Calu3 (cell line): Measurements from ENCODE around the gene LPXN. TPM values are rescaled to one million over a fixed set of nuclear protein-coding genes. Genes with fewer than 3 reads are reported as not detected.

Experiments used
- BruUV-seq: library from RNA; stranded (reverse); fragments of 400-500 nt; replicated peaks from 2 replicates; lab custom pipeline; 2021; lab: Mats Ljungman, UMichigan
- CTCF ChIA-PET: fragments of 300-600 bp; sonication (Branson Sonifier 250); formaldehyde crosslinking; loops from one replicate; lab custom pipeline; 2022; ENCODE audit warnings: antibody characterized with exemption; lab: Charles Lee
- DNase-seq: peaks from one replicate; pipeline ENCODE4 v3.0.0; 2022
- H3K27ac Mint-ChIP-seq: one replicate; pipeline ENCODE4 v1.8.0; 2022; ENCODE audit warnings: mixed read lengths; ENCODE audit not compliant: unreplicated experiment
- H3K27me3 Mint-ChIP-seq: one replicate; pipeline ENCODE4 v1.8.0; 2022; ENCODE audit warnings: mixed read lengths; ENCODE audit not compliant: unreplicated experiment
- H3K36me3 Mint-ChIP-seq: one replicate; pipeline ENCODE4 v1.8.0; 2022; ENCODE audit warnings: mild to moderate bottlenecking, moderate library complexity, mixed read lengths; ENCODE audit not compliant: insufficient read depth, unreplicated experiment
- H3K4me1 Mint-ChIP-seq: one replicate; pipeline ENCODE4 v1.8.0; 2022; ENCODE audit warnings: mild to moderate bottlenecking, low read depth, mixed read lengths; ENCODE audit not compliant: unreplicated experiment
- H3K4me3 Mint-ChIP-seq: one replicate; pipeline ENCODE4 v1.8.0; 2022; ENCODE audit warnings: mild to moderate bottlenecking, low read depth, moderate library complexity, mixed read lengths; ENCODE audit not compliant: unreplicated experiment
- H3K9me3 Mint-ChIP-seq: one replicate; pipeline ENCODE4 v1.8.0; 2022; ENCODE audit warnings: low read depth, mixed read lengths; ENCODE audit not compliant: unreplicated experiment
- intact Hi-C: fragments of 100-400 bp; cut with micrococcal nuclease; formaldehyde crosslinking; loops from one replicate; pipeline ENCODE4 v1.10.0; 2022; ENCODE audit not compliant: unreplicated experiment
- total RNA-seq: library from RNA; stranded (reverse); gene quantifications from 2 replicates; pipeline ENCODE4 v1.2.3, GENCODE V29; 2022
- TF ChIP-seq, protein P1 (sequence below): fragments of 200-600 bp; IDR thresholded peaks from one replicate; pipeline ENCODE4 v1.8.0; 2022; ENCODE audit warnings: antibody characterized with exemption; ENCODE audit not compliant: unreplicated experiment

The LPXN gene
- total RNA-seq, 1 experiment from 2014 or later, result 4.0 TPM

DNA sequence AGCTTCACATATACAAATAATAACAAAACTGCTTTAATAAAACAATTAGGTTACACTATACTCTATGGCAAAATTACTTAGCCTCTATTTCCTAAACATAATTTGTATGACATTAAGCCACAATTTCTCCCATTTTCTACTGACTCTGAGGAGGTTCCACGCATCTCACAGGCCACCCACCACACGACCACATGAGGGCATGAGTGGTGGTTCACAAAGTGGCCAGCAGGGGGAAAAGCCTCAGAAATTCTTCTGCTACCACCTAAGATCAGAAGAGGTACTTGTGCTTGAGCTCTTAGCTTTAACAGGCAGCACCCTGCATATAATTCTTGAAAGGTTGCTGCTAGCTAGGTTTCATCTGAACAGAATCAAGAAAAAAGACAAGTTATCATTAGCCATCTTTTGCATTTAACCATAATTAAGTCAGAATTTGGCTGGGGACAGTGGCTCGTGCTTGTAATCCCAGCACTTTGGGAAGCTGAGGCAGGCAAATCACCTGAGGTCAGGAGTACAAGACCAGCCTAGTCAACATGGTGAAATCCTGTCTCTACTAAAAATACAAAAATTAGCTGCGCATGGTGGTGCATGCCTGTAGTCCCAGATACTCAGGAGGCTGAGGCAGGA, 7.7 kb downstream of the LPXN start:
- peak; percentile 72 for DNase-seq
- no TSS peak for BruUV-seq
- no peak overlapping the region for H3K27ac Mint-ChIP-seq
- intact Hi-C loops, result no loop called here
- TF ChIP-seq, protein P1, sequence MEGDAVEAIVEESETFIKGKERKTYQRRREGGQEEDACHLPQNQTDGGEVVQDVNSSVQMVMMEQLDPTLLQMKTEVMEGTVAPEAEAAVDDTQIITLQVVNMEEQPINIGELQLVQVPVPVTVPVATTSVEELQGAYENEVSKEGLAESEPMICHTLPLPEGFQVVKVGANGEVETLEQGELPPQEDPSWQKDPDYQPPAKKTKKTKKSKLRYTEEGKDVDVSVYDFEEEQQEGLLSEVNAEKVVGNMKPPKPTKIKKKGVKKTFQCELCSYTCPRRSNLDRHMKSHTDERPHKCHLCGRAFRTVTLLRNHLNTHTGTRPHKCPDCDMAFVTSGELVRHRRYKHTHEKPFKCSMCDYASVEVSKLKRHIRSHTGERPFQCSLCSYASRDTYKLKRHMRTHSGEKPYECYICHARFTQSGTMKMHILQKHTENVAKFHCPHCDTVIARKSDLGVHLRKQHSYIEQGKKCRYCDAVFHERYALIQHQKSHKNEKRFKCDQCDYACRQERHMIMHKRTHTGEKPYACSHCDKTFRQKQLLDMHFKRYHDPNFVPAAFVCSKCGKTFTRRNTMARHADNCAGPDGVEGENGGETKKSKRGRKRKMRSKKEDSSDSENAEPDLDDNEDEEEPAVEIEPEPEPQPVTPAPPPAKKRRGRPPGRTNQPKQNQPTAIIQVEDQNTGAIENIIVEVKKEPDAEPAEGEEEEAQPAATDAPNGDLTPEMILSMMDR, result peak; percentile 79
- no peaks in the 10 kb centered on the region for H3K36me3 Mint-ChIP-seq
- CTCF ChIA-PET, result interaction anchor here (0.6 to 1.7 kb wide), 10 partner anchors 10 to 1232 kb away, joined by 3 to 6 read pairs (median 4); partner anchors contain the start of genes SSRP1 and ZFP91
- H3K27me3 Mint-ChIP-seq, result no peaks in the 10 kb centered on the region
- no peak overlapping the region for H3K4me3 Mint-ChIP-seq
- H3K4me1 Mint-ChIP-seq, result peaks cover 13% of the 10 kb centered on the region
- H3K9me3 Mint-ChIP-seq, result no peaks in the 10 kb centered on the region

DNA sequence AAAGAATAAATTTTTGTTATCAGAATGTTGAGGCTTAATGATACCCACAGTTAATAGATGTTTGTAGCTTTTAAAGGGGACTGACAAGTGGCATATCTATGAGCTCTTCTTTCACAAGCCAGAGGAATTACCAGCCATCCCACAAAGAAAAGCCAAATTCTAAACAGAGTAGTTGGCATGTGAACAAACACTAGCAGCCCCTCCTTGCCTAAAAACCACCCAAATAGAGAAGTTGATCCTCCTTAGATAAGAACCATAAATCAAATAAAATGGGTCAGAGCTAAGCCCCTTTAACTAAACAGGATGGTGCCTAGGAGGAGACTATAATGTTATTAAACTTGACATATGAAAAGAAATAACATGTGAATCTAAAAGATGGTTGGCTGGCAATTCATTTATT, 11.4 kb downstream of the LPXN start:
- H3K9me3 Mint-ChIP-seq, result no peaks in the 10 kb centered on the region
- peaks cover 31% of the 10 kb centered on the region for H3K4me1 Mint-ChIP-seq
- no peak overlapping the region for H3K27ac Mint-ChIP-seq
- TF ChIP-seq, protein P1, result no peak
- no peaks in the 10 kb centered on the region for H3K27me3 Mint-ChIP-seq
- no peaks in the 10 kb centered on the region for H3K36me3 Mint-ChIP-seq
- DNase-seq, result no peak
- no peak overlapping the region for H3K4me3 Mint-ChIP-seq
- CTCF ChIA-PET, result no interaction called here
- intact Hi-C loops, result no loop called here
- no TSS peak for BruUV-seq

DNA sequence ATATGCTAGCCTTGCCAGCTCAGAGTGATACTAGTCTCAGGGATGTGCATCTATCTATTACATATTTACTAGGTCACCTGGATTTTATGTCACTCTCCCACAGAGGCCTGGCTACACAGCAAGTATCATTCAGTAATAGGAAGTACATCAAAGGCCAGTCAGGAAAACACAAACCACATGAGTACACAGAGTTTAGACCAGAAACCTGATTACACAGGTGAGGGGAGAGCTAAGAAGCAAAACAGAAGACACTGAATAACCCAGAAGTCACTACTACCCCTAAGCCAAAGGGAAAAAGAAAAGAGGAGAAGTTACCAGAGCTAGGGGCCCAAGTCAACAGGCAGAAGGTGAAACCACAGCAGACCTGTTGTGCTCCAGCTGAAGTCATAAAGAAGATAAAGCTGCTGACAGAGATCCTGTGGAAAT, 13.3 kb downstream of the LPXN start:
- Mint-ChIP-seq H3K36me3 (no peaks in the 10 kb centered on the region), H3K4me3 (no peak overlapping the region), H3K27ac (peak overlapping the region; percentile 78), H3K27me3 (no peaks in the 10 kb centered on the region), H3K4me1 (peaks cover 20% of the 10 kb centered on the region), H3K9me3 (no peaks in the 10 kb centered on the region)
- no TSS peak for BruUV-seq
- TF ChIP-seq, protein P1, result no peak
- CTCF ChIA-PET, result no interaction called here
- DNase-seq, result no peak
- intact Hi-C loops, result no loop called here

DNA sequence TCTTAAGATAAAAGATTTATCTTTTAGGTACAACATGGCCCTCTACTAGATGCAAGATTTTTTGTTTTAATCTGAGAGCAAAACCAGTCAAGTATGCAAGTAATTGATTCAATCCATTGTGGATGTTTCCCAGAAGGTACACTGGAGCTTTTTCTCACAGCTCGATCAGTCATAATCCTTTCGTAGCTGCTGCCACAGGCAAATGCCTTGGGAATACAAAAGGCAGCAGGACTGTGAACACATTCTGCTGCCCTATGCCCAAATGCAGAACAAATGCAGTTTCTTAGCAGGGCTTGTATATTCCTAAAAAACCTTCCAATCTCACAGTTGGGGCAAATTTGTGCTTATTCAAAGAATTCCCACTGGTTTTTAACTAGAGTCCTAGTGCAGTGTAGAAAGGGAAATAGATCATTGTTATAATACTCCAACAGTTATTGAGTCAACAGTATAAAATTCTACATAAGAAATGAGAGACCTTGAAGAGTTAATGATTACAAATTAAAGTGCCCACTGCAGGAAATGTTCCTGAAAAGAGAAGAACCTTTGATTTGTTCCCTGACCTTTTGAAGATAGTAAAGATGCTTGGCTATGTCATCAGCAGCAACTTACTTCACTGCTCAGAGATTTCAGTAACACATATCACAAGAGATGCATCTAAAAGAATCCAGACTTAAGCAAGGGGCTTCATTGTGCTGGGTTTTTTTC, 14.1 kb downstream of the LPXN start:
- H3K9me3 Mint-ChIP-seq, result no peaks in the 10 kb centered on the region
- H3K36me3 Mint-ChIP-seq, result no peaks in the 10 kb centered on the region
- H3K4me3 Mint-ChIP-seq, result peak overlapping the region; percentile 42
- CTCF ChIA-PET, result no interaction called here
- peak overlapping the region; percentile 78 for H3K27ac Mint-ChIP-seq
- no peaks in the 10 kb centered on the region for H3K27me3 Mint-ChIP-seq
- intact Hi-C loops, result no loop called here
- TF ChIP-seq, protein P1, result no peak
- peaks cover 20% of the 10 kb centered on the region for H3K4me1 Mint-ChIP-seq
- BruUV-seq, result no TSS peak
- DNase-seq, result no peak
